Measurements from ENCODE around the gene C3orf33.
A peak's percentile ranks its signal among the peaks of the same experiment; 100 is the strongest.

DNA sequence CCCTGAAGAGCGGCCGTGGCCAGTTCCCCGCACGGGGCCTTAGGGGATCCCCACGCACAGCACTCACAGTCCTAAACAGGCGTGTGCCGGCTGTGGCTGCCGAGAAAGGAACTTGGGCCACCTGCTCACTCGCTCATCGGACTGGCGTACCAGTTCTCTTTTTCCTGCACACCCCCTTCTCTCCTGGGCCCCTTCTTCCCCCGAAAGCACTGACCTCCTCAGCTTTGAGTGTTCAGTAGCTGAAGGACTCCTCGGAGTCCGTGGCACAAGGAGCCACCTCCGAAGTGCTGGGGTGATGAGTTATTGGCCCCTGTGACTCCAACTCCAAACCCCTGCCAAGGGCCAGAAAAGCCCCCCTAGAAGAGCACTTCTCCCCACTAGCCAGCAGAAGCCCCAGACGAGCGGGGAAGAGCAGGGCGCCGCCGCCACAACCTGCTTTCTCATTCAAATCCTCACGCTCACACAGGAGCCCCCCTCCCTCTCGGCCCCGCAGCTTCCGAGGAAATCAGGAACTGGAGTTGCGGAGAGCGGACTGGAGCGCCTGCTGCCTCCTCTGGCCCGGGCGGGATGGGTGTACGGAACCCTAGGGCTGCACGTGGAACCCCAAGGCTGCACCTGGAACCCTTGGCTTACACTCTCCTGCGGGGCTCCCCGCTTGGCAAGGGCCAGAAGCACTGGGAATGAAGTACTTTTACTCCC lies 61.3 kb downstream of the C3orf33 start, which contains the start of gene PLCH1:
- TF ChIP-seq, protein P1, sequence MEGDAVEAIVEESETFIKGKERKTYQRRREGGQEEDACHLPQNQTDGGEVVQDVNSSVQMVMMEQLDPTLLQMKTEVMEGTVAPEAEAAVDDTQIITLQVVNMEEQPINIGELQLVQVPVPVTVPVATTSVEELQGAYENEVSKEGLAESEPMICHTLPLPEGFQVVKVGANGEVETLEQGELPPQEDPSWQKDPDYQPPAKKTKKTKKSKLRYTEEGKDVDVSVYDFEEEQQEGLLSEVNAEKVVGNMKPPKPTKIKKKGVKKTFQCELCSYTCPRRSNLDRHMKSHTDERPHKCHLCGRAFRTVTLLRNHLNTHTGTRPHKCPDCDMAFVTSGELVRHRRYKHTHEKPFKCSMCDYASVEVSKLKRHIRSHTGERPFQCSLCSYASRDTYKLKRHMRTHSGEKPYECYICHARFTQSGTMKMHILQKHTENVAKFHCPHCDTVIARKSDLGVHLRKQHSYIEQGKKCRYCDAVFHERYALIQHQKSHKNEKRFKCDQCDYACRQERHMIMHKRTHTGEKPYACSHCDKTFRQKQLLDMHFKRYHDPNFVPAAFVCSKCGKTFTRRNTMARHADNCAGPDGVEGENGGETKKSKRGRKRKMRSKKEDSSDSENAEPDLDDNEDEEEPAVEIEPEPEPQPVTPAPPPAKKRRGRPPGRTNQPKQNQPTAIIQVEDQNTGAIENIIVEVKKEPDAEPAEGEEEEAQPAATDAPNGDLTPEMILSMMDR (IDR thresholded peaks at IDR 0.05), result no peak
- TF ChIP-seq POLR2A (IDR thresholded peaks at IDR 0.05), result no peak
- TF ChIP-seq EP300 (IDR thresholded peaks at IDR 0.05), result no peak
- peak in 1 of 4 donors; percentile 11 for TF ChIP-seq POLR2AphosphoS5 (IDR thresholded peaks at IDR 0.05)

All from sigmoid colon (tissue), 4 donors.